Left hindlimb (tissue), 1 donor: Measurements from ENCODE around the gene RASSF7.

Source experiments
- DNase-seq: peaks from one replicate; pipeline ENCODE4 v3.0.0-alpha.2; 2018

RASSF7 gene

GRCh38 chr11:587546-587945, 26.8 kb downstream of the RASSF7 start:
- no peak for DNase-seq

DNA sequence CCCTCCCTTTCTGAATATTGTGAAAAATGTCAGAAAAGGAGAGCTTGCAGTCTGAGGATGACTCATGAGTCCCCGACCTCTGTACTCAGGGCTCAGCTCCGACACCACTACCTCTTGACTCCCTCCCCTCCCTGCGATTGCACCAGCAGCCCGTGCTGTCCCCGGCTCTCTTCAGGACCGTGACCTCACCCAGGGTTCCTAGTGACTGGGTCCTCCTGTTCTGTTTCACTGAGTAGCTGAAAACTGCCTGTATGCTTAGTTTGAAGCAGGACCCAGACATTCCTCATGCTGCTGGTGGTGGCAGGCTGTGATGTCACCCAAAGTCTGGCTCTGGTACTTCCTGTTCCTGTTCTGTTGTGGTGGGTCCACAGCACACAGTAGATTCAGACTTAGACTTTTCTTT, 27.2 kb downstream of the RASSF7 start:
- DNase-seq, result no peak

DNA sequence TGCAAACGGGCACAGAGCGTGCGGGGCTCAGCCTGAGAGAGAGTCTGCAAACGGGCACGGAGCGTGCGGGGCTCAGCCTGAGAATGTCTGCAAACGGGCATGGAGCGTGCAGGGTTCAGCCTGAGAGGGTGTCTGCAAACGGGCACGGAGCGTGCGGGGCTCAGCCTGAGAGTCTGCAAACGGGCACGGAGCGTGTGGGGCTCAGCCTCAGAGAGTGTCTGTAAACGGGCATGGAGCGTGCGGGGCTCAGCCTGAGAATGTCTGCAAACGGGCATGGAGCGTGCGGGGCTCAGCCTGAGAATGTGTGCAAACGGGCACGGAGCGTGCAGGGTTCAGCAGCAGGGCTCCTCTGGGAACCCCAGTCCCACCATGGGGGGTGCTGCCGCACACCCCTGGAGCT, 29.0 kb downstream of the RASSF7 start:
- DNase-seq, result no peak

DNA sequence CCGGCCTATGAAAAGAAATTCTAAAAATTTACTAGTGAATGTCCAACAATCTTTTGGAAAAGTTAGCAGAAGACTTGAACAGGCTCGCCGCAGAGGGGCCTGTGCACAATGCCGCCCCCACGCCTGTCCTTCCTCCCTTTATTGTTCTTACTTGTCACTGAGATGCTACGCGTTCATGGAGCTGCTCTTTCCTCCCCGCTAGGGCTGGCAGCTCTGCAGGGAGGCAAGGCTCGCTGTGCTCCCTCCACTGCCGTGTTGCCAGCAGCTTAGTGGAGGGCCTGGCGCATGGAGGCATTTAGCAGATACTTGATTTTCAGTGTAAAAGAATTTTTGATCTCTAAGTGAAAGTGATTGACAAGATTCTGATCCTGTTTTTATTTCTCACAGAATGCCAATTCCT, 30.2 kb downstream of the RASSF7 start:
- no peak for DNase-seq

DNA sequence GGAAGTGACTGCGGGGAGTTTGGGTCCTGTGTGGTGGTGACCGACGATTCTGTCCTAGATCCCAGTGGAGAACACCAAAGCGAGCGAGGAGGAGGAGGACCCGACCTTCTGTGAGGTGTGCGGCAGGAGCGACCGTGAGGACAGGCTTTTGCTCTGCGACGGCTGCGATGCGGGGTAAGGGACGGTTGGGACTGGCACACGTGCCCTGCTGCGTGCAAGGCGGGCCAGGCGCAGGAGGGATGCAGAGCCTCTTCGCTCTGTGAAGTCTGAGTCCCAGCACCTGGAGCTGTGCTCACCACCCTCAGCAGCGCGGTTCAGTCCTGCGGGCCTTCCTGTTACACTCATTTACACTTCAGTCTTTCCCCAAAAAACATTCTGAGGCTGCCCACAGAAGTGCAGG, 31.7 kb downstream of the RASSF7 start:
- DNase-seq, result no peak

DNA sequence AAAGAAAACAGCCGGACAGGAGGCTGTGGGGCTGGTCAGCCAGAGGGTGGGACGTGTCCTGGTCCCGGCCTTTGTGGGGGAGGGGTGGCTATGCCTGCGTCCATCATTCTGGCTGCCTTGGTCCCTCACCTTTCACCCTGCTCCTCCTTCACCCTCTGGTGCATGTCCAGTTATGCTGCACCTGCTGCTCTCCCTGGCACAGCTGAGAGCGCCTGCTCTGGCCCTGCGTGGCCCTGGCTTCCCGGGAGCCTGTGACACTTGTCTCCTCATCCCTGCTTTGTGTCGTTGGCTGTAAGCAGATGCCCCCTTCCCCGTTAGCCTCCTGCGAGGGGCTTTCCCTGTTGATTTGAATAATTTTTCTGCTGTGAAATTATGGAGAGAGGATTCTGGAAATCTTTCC, 32.1 kb downstream of the RASSF7 start:
- no peak for DNase-seq

DNA sequence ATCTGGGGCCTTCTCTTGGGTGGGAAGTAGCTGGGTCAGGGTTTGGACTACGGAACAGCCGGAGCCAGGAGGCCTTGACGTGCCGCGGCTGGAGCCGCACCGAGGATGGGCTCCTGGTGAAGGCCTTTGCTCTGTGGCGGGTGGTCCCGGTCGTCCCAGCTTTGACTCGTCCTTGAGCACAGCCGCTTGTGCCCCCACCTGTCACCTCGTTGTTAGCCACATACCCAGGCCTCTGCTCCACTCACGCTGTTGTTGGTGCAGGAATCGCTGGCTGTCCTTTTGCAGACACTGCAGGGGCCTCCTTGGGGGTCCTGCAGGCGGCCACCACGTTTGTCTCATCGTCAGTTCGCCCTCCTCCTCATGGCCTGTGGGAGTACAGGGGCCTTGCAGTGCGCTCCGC, 32.6 kb downstream of the RASSF7 start:
- no peak for DNase-seq

GRCh38 chr11:595400-595799, 34.6 kb downstream of the RASSF7 start:
- DNase-seq, result no peak

- no peak for DNase-seq
Observed at GRCh38 chr11:596374-596773, 35.6 kb downstream of the RASSF7 start.

DNA sequence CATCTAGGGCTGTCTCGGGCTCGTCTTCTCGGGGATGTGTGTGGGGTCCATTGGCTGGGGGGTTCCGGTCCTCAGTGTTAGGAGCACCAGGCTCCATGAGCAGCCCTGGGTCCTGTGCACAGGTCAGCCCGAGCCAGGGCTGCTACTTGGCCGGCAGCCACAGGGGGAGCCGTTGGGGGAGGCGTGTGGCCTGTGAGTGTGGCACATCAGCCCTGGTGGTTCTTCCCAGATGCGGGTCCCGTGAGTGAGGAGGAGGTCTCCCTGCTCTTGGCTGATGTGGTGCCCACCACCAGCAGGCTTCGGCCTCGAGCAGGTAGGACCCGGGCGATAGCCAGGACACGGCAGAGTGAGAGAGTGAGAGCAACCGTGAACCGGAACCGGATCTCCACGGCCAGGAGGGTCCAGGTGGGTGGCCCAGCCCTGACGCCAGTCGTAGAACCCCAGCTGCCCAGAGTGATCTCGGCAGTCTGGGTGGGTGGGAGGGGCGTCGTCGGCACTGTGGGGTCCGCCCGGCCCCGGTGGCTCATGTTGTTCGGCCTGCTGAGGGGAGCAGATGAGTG, 36.5 kb downstream of the RASSF7 start:
- no peak for DNase-seq

- DNase-seq, result no peak
Observed at GRCh38 chr11:598005-598680, 37.4 kb downstream of the RASSF7 start.

DNA sequence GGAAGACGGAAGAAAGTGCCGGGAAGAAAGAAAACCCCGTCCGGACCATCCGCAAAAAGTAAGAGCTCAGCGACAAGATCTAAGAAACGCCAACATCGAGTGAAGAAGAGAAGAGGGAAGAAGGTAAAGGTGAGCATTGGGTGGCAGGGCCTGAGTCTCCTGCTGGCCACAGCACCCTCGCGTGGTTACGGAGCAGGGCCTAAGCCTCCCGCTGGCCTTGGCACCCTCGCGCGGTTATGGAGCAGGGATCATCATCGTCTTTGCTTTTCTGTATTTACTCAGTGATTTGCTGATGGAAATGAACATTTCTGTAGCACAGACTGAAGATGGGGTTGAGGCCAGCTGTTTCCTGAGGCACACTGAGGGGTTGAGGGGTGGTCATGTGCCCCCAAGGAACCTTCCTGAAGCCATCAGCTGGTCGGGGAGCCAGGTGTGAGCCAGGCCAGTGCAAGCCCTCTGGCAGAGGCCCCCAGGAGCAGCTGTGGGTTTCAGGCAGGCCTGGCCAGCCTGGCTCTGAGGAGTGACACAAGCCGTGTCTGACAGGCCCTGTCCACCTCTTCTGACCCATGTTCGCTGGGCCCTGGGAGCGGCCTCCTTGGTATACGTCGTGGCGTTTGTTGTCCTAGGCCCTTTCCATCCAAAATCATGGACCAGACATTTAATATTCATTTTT, 40.9 kb downstream of the RASSF7 start:
- no peak for DNase-seq

DNA sequence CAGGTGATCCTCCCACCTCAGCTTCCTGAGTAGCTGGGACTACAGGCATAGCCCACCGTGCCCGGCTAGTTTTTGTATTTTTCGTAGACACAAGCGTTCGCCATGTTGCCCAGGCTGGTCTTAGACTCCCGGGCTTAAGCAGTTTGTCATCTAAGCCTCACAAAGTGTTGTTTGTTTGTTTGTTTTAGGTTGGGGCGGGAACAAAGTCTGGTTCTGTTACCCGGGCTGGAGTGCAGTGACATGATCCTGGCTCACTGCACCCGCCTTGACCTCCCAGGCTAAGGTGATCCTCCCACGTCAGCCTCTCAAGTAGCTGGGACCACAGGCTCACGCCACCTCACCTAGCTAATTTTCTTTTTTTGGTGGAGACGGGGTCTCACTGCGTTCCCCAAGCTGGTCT, 42.4 kb downstream of the RASSF7 start:
- DNase-seq, result no peak

- no peak for DNase-seq
Observed at GRCh38 chr11:605286-606129, 44.7 kb downstream of the RASSF7 start.

DNA sequence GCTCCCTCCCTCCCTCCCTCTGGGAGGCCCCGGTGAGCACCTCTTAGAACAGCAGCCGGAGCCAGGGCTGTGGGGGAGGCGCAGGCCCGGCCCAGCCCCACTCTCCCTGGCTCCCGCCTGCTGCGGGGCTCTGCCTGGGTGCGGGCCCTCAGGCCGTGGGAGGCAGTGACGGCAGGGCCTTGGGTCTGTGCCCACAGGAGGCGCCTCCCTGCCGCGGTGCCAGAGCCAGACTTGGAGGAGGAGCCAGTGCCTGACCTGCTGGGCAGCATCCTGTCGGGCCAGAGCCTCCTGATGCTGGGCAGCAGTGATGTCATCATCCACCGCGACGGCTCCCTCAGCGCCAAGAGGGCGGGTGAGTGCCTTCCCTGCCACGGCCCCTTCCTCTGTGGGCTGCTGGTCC, 45.5 kb downstream of the RASSF7 start:
- no peak for DNase-seq

DNA sequence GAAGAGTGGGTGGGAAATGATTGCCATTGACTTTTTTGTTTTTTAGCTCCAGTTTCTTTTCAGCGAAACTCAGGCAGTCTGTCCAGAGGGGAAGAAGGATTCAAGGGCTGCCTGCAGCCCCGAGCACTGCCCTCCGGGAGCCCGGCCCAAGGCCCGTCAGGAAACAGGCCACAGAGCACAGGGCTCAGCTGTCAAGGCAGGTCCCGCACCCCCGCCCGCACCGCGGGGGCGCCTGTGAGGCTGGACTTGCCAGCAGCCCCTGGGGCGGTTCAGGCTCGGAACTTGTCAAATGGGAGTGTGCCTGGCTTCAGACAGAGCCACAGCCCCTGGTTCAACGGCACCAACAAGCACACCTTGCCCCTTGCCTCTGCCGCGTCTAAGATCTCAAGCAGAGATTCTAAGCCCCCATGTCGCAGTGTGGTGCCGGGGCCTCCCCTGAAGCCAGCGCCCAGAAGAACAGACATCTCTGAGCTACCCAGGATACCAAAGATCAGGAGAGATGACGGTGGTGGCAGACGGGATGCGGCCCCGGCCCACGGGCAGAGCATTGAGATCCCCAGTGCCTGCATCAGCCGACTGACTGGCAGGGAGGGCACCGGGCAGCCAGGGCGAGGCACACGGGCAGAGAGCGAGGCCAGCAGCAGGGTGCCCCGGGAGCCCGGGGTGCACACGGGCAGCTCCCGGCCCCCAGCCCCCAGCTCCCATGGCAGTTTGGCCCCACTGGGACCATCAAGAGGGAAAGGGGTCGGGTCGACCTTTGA, 46.4 kb downstream of the RASSF7 start:
- no peak for DNase-seq

- DNase-seq, result no peak
Observed at GRCh38 chr11:607971-608659, 47.3 kb downstream of the RASSF7 start.

- DNase-seq, result no peak
Observed at GRCh38 chr11:608791-609251, 48.1 kb downstream of the RASSF7 start.

GRCh38 chr11:609341-609811, 48.6 kb downstream of the RASSF7 start:
- DNase-seq, result no peak

GRCh38 chr11:610146-610801, 49.5 kb downstream of the RASSF7 start:
- no peak for DNase-seq
